ENCODE data around the gene COX4I1.
"Not testable (repeated sequence)": the region's sequence is repeated elsewhere in the genome, so short reads cannot be mapped to it uniquely, and the experiment has no call there.

Gene COX4I1

GRCh38 chr16:85835227-85835751 is 35.8 kb downstream of the COX4I1 start:
- DNase-seq (ENCODE audit: low read depth in 1 of 2, low spot score in 1 of 2), result no peak
- in situ Hi-C loops (cut with HindIII; ENCODE audit: low pct_unique_long_range_greater_than_20kb, low sequenced_read_pairs), result no loop called here
- TF ChIP-seq JUND (IDR thresholded peaks at IDR 0.05; ENCODE audit: low read depth), result no peak

- in situ Hi-C loops (cut with HindIII; ENCODE audit: low pct_unique_long_range_greater_than_20kb, low sequenced_read_pairs), result no loop called here
- DNase-seq (ENCODE audit: low read depth in 1 of 2, low spot score in 1 of 2), result no peak
- no peak for TF ChIP-seq JUND (IDR thresholded peaks at IDR 0.05; ENCODE audit: low read depth)
Measured at GRCh38 chr16:85835956-85836705, 36.6 kb downstream of the COX4I1 start.

DNA sequence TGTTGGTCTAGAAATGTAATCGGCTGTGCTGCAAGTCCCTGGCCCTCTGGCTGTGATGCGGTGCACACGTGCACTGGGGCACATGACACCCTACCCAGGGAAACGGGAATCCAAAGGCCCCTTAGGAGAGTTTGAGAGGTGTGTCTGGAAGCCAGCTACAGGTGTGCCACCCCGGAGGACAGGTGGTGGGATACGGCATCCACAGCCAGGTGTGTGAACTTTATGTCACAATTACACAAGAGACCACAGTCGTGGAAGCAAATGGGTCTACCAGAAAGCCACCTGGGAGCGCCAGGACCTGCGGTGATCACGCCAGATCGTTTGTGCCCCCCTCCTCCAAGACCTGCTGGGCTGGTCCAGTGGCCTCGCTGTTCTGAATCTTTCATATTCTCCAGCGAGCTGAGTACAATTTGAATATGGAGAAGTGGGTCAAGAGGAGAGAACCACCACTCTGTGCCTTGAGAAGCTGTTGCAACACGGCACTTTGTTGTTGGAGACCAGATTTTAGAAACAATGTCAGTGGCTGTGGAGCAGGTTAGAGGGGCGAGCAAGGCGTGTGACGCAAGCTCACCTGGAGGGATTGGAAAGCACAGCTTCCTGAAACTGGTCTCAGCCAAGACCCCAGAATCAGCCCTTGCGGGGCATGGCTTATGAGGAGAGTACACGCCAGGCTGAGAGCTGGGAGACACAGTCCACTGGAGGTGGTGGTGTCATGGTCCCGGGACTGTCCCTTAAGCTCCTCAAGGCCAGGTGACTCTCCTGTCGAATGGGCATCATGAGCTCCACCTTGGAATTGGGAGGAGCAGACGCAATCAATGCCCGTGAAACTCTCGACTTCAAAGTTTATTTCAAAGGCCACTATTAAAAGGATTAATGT is 37.4 kb downstream of the COX4I1 start:
- DNase-seq (ENCODE audit: low read depth in 1 of 2, low spot score in 1 of 2), result no peak
- no peak for TF ChIP-seq JUND (IDR thresholded peaks at IDR 0.05; ENCODE audit: low read depth)
- in situ Hi-C loops (cut with HindIII; ENCODE audit: low pct_unique_long_range_greater_than_20kb, low sequenced_read_pairs), result no loop called here

GRCh38 chr16:85837654-85838053 is 38.2 kb downstream of the COX4I1 start:
- in situ Hi-C loops (cut with HindIII; ENCODE audit: low pct_unique_long_range_greater_than_20kb, low sequenced_read_pairs); DNase-seq (ENCODE audit: low read depth in 1 of 2, low spot score in 1 of 2): not testable (repeated sequence)

DNA sequence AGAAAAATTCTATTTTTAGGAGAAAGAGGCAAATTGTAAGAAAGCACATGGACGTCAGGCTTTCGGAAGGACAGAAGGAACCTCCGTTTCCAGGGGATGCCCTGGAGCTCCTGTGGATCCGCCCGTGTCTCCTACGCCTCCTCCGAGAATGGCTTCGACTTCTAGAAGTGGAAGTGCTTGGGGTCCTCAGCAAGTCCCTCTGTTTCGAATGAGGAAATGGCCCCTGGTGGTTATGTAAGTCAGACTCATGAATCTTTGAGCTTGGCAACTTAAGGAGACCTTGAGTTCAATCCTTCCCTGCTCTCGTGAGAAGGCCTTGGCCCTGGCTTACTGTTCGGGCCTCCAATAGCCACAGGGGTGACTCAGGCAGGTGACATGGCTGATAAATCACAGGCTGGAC is 38.9 kb downstream of the COX4I1 start:
- in situ Hi-C loops (cut with HindIII; ENCODE audit: low pct_unique_long_range_greater_than_20kb, low sequenced_read_pairs), result no loop called here
- no peak for TF ChIP-seq JUND (IDR thresholded peaks at IDR 0.05; ENCODE audit: low read depth)
- DNase-seq (ENCODE audit: low read depth in 1 of 2, low spot score in 1 of 2), result no peak

GRCh38 chr16:85838876-85839585 is 39.5 kb downstream of the COX4I1 start:
- in situ Hi-C loops (cut with HindIII; ENCODE audit: low pct_unique_long_range_greater_than_20kb, low sequenced_read_pairs), result no loop called here
- DNase-seq (ENCODE audit: low read depth in 1 of 2, low spot score in 1 of 2), result no peak
- no peak for TF ChIP-seq JUND (IDR thresholded peaks at IDR 0.05; ENCODE audit: low read depth)

GRCh38 chr16:85839681-85840240 is 40.3 kb downstream of the COX4I1 start:
- in situ Hi-C loops (cut with HindIII; ENCODE audit: low pct_unique_long_range_greater_than_20kb, low sequenced_read_pairs), result no loop called here
- TF ChIP-seq JUND (IDR thresholded peaks at IDR 0.05; ENCODE audit: low read depth), result no peak
- no peak for DNase-seq (ENCODE audit: low read depth in 1 of 2, low spot score in 1 of 2)

DNA sequence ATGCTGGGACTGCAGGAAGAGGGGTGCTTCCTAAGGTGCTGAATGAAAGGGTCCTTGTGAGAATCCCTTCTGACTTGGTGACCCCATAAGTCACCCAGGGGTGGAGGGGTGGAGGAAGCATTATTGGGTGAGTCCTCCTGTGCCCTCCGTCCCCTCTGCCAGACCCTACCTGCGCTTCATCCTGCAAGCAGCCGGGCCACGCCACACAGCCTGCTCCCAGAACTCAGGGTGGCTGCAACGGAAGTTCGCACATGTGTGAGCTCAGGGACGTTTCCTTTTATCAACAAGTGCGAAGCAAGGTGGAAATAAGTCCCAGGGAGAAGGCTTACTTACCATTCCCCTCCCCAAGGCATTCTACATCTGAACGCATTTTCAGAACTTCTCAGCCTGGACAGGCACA is 40.9 kb downstream of the COX4I1 start:
- DNase-seq (ENCODE audit: low read depth in 1 of 2, low spot score in 1 of 2), result no peak
- no peak for TF ChIP-seq JUND (IDR thresholded peaks at IDR 0.05; ENCODE audit: low read depth)
- in situ Hi-C loops (cut with HindIII; ENCODE audit: low pct_unique_long_range_greater_than_20kb, low sequenced_read_pairs), result no loop called here

- DNase-seq (ENCODE audit: low read depth in 1 of 2, low spot score in 1 of 2), result no peak
- in situ Hi-C loops (cut with HindIII; ENCODE audit: low pct_unique_long_range_greater_than_20kb, low sequenced_read_pairs), result no loop called here
- TF ChIP-seq JUND (IDR thresholded peaks at IDR 0.05; ENCODE audit: low read depth), result no peak
Measured at GRCh38 chr16:85840801-85841200, 41.3 kb downstream of the COX4I1 start.

- in situ Hi-C loops (cut with HindIII; ENCODE audit: low pct_unique_long_range_greater_than_20kb, low sequenced_read_pairs), result no loop called here
- TF ChIP-seq JUND (IDR thresholded peaks at IDR 0.05; ENCODE audit: low read depth), result no peak
- DNase-seq (ENCODE audit: low read depth in 1 of 2, low spot score in 1 of 2), result no peak
Measured at GRCh38 chr16:85842435-85842834, 42.9 kb downstream of the COX4I1 start.

- in situ Hi-C loops (cut with HindIII; ENCODE audit: low pct_unique_long_range_greater_than_20kb, low sequenced_read_pairs), result no loop called here
- TF ChIP-seq JUND (IDR thresholded peaks at IDR 0.05; ENCODE audit: low read depth), result no peak
- DNase-seq (ENCODE audit: low read depth in 1 of 2, low spot score in 1 of 2), result no peak
Measured at GRCh38 chr16:85842848-85843247, 43.4 kb downstream of the COX4I1 start.

GRCh38 chr16:85843471-85844168 is 44.1 kb downstream of the COX4I1 start:
- DNase-seq (ENCODE audit: low read depth in 1 of 2, low spot score in 1 of 2), result no peak
- in situ Hi-C loops (cut with HindIII; ENCODE audit: low pct_unique_long_range_greater_than_20kb, low sequenced_read_pairs), result no loop called here
- TF ChIP-seq JUND (IDR thresholded peaks at IDR 0.05; ENCODE audit: low read depth), result no peak

Measured in T47D (cell line).